WI38 (cell line): ENCODE results near the gene SIRT4.
A peak's percentile ranks its signal among the peaks of the same experiment; 100 is the strongest.
"Not testable (repeated sequence)": the region's sequence is repeated elsewhere in the genome, so short reads cannot be mapped to it uniquely, and the experiment has no call there.

Experiments
- H3K4me3 ChIP-seq: 2 replicates; pipeline ENCODE4 v1.5.1; 2011; ENCODE audit warnings: low read depth, mild to moderate bottlenecking, control low read depth, low read length
- TF ChIP-seq, protein P1 (sequence below): IDR thresholded peaks from 2 replicates; pipeline ENCODE4 v1.5.1; 2012; ENCODE audit warnings: low read depth, mild to moderate bottlenecking, control low read depth, low read length

The SIRT4 gene, protein sequence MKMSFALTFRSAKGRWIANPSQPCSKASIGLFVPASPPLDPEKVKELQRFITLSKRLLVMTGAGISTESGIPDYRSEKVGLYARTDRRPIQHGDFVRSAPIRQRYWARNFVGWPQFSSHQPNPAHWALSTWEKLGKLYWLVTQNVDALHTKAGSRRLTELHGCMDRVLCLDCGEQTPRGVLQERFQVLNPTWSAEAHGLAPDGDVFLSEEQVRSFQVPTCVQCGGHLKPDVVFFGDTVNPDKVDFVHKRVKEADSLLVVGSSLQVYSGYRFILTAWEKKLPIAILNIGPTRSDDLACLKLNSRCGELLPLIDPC

DNA sequence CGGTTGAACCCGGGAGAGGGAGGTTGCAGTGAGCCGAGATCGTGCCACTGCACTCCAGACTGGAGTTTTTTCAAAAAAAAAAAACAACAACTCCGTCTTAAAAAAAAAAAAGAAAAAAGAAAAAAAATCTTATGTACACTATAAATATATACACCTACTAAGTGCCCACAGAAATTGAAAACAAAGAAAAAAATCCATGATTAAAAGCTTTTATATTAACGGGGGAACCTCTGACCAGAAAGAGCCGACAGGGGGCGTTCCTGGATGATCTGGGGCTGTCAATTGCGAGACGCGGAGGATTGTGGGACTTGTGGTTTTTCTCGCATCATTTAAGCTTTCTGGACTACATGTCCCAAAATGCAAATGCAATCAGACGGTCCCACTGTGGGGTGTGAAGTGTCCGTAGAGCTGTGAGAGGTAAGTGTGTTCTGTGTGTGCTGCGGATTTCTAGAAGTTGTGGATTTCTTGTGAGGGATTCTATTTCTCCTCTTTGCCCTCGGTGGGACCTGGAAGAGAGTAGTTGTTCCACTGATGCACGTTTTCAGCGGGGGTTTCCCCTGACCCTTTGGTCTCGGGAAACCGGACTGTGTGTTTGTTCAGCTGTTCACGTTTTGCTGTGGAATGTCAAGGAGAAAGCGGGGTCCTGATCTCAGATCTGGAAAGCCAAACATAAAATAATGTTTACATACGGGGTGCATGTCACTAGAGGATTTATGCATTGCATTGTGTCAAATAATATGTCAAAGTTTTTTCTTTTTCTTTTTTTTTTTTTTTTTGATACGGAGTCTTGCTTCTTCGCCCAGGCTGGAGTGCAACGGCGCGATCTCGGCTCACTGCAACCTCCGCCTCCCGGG, at the start of gene SIRT4:
Gene SIRT4, plus strand, starts transcription at position 360 of the 854 bp plus-strand sequence. CDS start 1,241 bp downstream, outside the sequence.
- peak within 1 kb of the TSS; percentile 80 for H3K4me3 ChIP-seq
- TF ChIP-seq, protein P1, sequence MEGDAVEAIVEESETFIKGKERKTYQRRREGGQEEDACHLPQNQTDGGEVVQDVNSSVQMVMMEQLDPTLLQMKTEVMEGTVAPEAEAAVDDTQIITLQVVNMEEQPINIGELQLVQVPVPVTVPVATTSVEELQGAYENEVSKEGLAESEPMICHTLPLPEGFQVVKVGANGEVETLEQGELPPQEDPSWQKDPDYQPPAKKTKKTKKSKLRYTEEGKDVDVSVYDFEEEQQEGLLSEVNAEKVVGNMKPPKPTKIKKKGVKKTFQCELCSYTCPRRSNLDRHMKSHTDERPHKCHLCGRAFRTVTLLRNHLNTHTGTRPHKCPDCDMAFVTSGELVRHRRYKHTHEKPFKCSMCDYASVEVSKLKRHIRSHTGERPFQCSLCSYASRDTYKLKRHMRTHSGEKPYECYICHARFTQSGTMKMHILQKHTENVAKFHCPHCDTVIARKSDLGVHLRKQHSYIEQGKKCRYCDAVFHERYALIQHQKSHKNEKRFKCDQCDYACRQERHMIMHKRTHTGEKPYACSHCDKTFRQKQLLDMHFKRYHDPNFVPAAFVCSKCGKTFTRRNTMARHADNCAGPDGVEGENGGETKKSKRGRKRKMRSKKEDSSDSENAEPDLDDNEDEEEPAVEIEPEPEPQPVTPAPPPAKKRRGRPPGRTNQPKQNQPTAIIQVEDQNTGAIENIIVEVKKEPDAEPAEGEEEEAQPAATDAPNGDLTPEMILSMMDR, result peak; percentile 80

DNA sequence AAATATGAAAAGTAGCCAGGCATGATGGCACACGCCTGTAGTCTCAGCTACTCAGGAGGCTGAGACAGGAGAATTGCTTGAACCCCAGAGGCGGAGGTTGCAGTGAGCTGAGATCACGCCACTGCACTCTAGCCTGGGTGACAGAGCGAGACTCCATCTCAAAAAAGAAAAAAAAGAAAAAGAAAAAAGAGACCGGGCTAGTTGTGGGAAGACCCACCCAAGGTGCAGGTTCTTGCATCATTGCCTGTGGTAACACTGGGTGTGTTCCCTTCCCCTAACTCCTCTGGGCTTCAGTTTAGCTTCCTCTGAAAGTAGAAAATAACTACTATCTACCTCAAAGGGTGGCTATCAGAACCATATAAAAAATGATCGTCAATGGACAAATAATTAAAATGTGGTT, 48.8 kb upstream of the SIRT4 start:
- not testable (repeated sequence) for H3K4me3 ChIP-seq

DNA sequence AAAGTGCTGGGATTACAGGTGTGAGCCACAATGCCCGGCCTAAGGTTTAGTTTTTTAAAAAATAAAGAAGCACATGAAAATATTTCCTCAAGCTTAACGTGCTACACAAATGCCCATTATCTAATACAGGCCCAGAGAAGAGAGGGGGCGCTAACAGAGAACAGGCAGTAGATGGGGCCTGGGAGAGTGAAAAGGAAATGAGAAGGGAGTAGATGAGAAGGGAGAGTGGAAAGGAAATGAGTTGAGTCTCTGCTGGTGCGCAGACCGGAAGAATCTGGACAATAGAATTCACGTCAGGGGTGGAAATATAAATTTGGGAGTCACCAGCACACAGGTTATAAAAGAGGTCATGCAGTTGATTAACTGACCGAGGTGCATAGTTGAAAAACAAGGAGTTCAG, 47.3 kb upstream of the SIRT4 start:
- TF ChIP-seq, protein P1, result no peak
- H3K4me3 ChIP-seq, result no peak overlapping the region

DNA sequence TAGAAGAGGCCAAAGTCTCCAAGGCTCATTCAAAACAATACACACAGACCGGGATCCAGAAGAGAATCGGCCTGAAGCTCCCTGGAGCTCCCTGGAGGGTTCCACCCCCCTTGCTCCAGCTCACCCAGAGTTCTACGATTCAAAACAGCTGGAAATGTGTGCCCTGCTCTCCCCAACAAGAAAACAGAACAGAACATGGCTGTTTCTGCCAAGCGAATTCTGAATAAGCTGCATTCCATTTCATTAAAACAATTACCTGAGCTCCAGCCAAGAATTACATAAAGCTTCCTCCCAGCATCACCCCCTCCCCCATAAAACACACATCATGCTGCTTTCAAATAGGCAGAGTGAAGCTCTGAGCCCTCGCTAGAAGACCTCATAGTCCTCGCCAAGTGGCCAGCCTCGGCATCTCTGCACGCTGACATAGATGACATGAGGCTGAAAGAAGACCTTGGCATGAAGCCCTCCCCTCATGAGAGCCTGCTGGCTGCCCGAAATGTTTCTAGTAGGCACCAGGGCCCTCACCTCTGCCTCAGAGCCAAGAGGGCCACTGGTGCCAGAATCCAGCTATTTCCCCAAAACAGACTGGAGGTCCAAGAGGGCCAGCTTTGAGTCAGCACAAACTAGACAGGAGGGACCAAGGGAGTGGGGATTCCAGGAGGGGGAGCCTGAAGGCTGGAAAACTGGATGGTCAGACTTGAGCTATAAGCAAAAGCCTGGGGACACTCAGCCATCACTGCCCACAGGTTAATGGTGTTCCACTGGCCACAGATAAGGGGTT, 44.9 kb upstream of the SIRT4 start:
- TF ChIP-seq, protein P1, result no peak
- H3K4me3 ChIP-seq, result peak overlapping the region; percentile 14; the same call in 1 of the 2 replicates

DNA sequence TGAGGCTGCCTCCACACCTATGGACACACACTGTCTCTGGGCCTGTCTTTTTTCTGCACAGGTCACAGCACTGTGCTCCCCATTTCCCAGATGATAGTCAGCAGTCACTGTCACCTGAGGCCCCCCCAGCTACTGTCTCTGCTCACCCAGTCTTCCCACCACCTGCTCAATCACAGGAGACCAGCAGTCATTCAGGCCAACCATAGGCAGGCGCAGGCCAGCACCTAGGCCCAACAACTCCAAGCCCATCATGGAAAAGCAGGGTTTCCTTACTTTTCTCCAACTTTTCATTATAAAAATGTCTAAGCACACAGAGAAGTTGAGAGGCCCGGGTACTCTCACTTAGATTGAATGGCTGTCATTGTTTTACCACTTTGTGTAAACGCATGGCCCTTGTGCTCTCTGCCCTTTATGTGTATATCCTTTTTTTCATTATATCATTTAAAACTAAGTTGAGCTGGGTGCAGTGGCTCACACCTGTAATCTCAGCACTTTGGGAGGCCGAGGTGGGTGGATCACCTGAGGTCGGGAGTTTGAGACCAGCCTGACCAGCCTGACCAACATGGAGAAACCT, 43.7 kb upstream of the SIRT4 start:
- TF ChIP-seq, protein P1, result no peak
- H3K4me3 ChIP-seq, result no peak overlapping the region

DNA sequence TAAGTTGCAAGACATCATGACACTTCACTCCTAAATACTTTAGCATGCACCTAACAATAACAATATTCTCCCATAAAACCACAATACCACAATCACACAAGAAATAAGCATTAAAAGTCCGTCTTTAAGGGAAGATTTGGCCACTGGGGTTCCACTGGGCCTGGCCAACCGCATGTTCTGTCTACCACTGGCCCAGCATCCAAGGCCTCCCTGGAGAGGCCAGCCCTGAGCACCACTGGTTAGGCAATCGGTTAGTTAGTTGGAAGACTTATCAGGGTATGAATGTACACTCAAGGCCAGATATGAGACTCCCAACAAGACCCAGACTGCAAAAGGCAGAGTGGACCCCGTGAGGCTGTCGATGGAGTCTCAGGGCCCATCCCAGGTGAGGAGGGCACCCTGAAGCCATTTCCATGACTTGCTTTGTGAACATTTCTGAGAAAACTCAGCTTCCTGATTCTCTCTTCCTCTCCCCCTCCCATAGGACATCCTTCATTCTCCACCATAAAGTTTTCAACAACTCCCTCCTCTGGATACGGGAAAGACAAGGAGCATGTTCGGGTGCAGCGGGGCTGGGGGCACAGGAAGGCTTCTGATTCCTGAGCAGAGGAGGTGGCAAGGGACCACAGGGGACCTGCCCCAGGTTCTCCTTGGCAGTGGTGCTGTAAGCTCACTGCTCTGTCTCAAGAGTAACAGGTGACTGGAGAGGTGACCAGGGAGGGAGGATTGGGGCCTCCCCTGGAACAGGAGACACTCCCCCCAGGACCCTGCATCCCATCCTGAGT, 42.5 kb upstream of the SIRT4 start:
- H3K4me3 ChIP-seq, result no peak overlapping the region
- TF ChIP-seq, protein P1, result no peak
